22Rv1 (cell line): ENCODE data around the gene SON.

Experiments
- CTCF ChIP-seq: fragments of 450-650 bp; IDR thresholded peaks from 2 replicates; pipeline ENCODE4 v1.5.1; 2017; ENCODE audit warnings: mild to moderate bottlenecking
- ZFX ChIP-seq: fragments of 450-650 bp; IDR thresholded peaks from 2 replicates; pipeline ENCODE4 v1.6.1; 2017; ENCODE audit warnings: antibody characterized with exemption, borderline replicate concordance

GRCh38 chr21:33598051-33598450 is 55.2 kb downstream of the SON start:
- TF ChIP-seq CTCF: no peak
- TF ChIP-seq ZFX: no peak
